HCT116 (cell line): ENCODE measurements around the gene PRXL2C. TPM values are rescaled to one million over a fixed set of nuclear protein-coding genes. Genes with fewer than 3 reads are reported as not detected.

Experiments
- ATAC-seq: fragments of 200-7000 bp; cut with Tn5 transposase; 2 replicates; pipeline ENCODE4 v1.9.1; 2020; ENCODE audit warnings: mild to moderate bottlenecking, moderate library complexity
- BruUV-seq: library from RNA; stranded (reverse); fragments of 400-500 nt; replicated peaks from 2 replicates; lab custom pipeline; 2021; lab: Mats Ljungman, UMichigan
- CTCF ChIA-PET: fragments of 300-600 bp; sonication (Branson Sonifier 250); formaldehyde crosslinking; loops from one replicate; lab custom pipeline; 2021; ENCODE audit warnings: antibody characterized with exemption; lab: Charles Lee
- POLR2A ChIA-PET: fragments of 300-600, 350-600 bp; sonication (Branson Sonifier 250); formaldehyde crosslinking; loops from one replicate; lab custom pipeline; 2021; ENCODE audit warnings: antibody characterized with exemption; lab: Charles Lee
- RAD21 ChIA-PET, 2 experiments: fragments of 300-600 bp; sonication (Branson Sonifier 250); formaldehyde crosslinking; loops; one replicate each; lab custom pipeline; 2023; ENCODE audit warnings: low total read pairs in 2 of 2; ENCODE audit not compliant: uncharacterized antibody in 2 of 2, unreplicated experiment in 2 of 2, low non-redundant PET in 1 of 2; lab: Charles Lee
- DNase-seq: peaks from one replicate; pipeline ENCODE4 v3.0.0-alpha.2; 2010; ENCODE audit warnings: low read depth, low spot score
- H2AFZ ChIP-seq: fragments of 200-600 bp; shearing (Covaris generic), sonication (generic); 2 replicates; pipeline ENCODE4 v1.6.1; 2017; ENCODE audit warnings: low read depth, mixed run types, mixed read lengths, antibody characterized with exemption, low read length; ENCODE audit not compliant: poor library complexity, severe bottlenecking
- H3K27ac ChIP-seq: 2 replicates; pipeline ENCODE4 v1.5.1; 2012; ENCODE audit warnings: low read depth, low read length
- H3K27me3 ChIP-seq: fragments of 200-600 bp; sonication (generic); 2 replicates; pipeline ENCODE4 v1.6.1; 2016; ENCODE audit warnings: mixed run types, low read length, mixed read lengths; ENCODE audit not compliant: insufficient read depth
- H3K36me3 ChIP-seq, 2 experiments: fragments of 200-500 bp in 1 of 2; fragments of 200-600 bp in 1 of 2; sonication (Bioruptor generic) in 1 of 2; sonication (generic) in 1 of 2; 2 replicates each; pipeline versions ENCODE4 v1.5.1 to v1.6.1; 2014 to 2016; ENCODE audit warnings: low read length in 2 of 2, inconsistent platforms in 1 of 2, mixed read lengths in 1 of 2, mixed run types in 1 of 2; ENCODE audit not compliant: insufficient read depth in 2 of 2, control insufficient read depth in 1 of 2
- H3K4me1 ChIP-seq, 2 experiments: fragments of 200-600 bp in 1 of 2; sonication (generic) in 1 of 2; 2 replicates each; pipeline versions ENCODE4 v1.5.1 to v1.6.1; 2012 to 2017; ENCODE audit warnings: low read length in 2 of 2, inconsistent platforms in 1 of 2, mild to moderate bottlenecking in 1 of 2, mixed read lengths in 1 of 2, mixed run types in 1 of 2, moderate library complexity in 1 of 2; ENCODE audit not compliant: insufficient read depth in 2 of 2, control insufficient read depth in 1 of 2
- H3K4me2 ChIP-seq: fragments of 200-600 bp; sonication (generic); 2 replicates; pipeline ENCODE4 v1.6.1; 2017; ENCODE audit warnings: mixed run types, low read length, mixed read lengths
- H3K4me3 ChIP-seq, 2 experiments: fragments of 200-600 bp in 1 of 2; sonication (generic) in 1 of 2; replicated peaks in 1 of 2; 2 replicates each; pipeline ENCODE4 v1.5.1; 2011 to 2016; ENCODE audit warnings: low read length in 2 of 2, control low read depth in 1 of 2, low read depth in 1 of 2, mild to moderate bottlenecking in 1 of 2, mixed read lengths in 1 of 2, mixed run types in 1 of 2
- H3K79me2 ChIP-seq: fragments of 200-600 bp; sonication (generic); 2 replicates; pipeline ENCODE4 v1.6.1; 2017; ENCODE audit warnings: mild to moderate bottlenecking, mixed run types, low read length, moderate library complexity, mixed read lengths; ENCODE audit not compliant: insufficient read depth
- H3K9ac ChIP-seq: fragments of 200-600 bp; sonication (generic); 2 replicates; pipeline ENCODE4 v1.6.1; 2016; ENCODE audit warnings: low read length, mixed read lengths
- H3K9me2 ChIP-seq: fragments of 200-600 bp; sonication (generic), shearing (Covaris generic); 2 replicates; pipeline ENCODE4 v1.6.1; 2017; ENCODE audit warnings: mixed run types, mild to moderate bottlenecking, moderate library complexity; ENCODE audit not compliant: insufficient read depth
- H3K9me3 ChIP-seq, 2 experiments: fragments of 200-500 bp in 1 of 2; fragments of 200-600 bp in 1 of 2; sonication (Bioruptor generic) in 1 of 2; sonication (generic) in 1 of 2; 2 replicates each; pipeline ENCODE4 v1.6.1; 2014 to 2017; ENCODE audit warnings: low read length in 2 of 2, mixed read lengths in 2 of 2, inconsistent platforms in 1 of 2, low read depth in 1 of 2, mild to moderate bottlenecking in 1 of 2, mixed run types in 1 of 2, moderate library complexity in 1 of 2; ENCODE audit not compliant: control insufficient read depth in 1 of 2, insufficient read depth in 1 of 2
- H4K20me1 ChIP-seq: fragments of 200-600 bp; sonication (generic), shearing (Covaris generic); 2 replicates; pipeline ENCODE4 v1.6.1; 2017; ENCODE audit warnings: mixed run types, mild to moderate bottlenecking, moderate library complexity; ENCODE audit not compliant: insufficient read depth
- EZH2 ChIP-seq: fragments of 200-600 bp; sonication (generic); IDR thresholded peaks from 2 replicates; pipeline ENCODE4 v1.6.1; 2017; ENCODE audit warnings: antibody characterized with exemption, mixed run types
- SP1 ChIP-seq: IDR thresholded peaks from 2 replicates; pipeline ENCODE4 v1.6.1; 2012; ENCODE audit warnings: low read depth
- TCF7L2 ChIP-seq: IDR thresholded peaks from 2 replicates; pipeline ENCODE4 v1.7.0; 2011; ENCODE audit warnings: borderline replicate concordance, inconsistent platforms; ENCODE audit not compliant: insufficient read depth, insufficient read length; ENCODE audit errors: extremely low read depth
- ZBTB33 ChIP-seq: IDR thresholded peaks from 2 replicates; pipeline ENCODE4 v1.6.1; 2011; ENCODE audit warnings: mild to moderate bottlenecking, low read length, moderate library complexity; ENCODE audit not compliant: insufficient replicate concordance; ENCODE audit errors: extremely low read depth
- ZFX ChIP-seq: fragments of 450-650 bp; IDR thresholded peaks from 2 replicates; pipeline ENCODE4 v1.6.1; 2017
- intact Hi-C: fragments of 100-400 bp; cut with micrococcal nuclease; formaldehyde crosslinking; loops from 2 replicates; pipeline ENCODE4 v1.10.0; 2022
- total RNA-seq: library from RNA; stranded (reverse); gene quantifications from one replicate; pipeline ENCODE4 v1.2.1, GENCODE V29; 2021; ENCODE audit not compliant: unreplicated experiment
- TF ChIP-seq, protein P1 (sequence below): IDR thresholded peaks from 2 replicates; pipeline ENCODE4 v1.6.1; 2012

The PRXL2C gene
- total RNA-seq, 1 experiment from 2014 or later: 10.4 TPM

DNA sequence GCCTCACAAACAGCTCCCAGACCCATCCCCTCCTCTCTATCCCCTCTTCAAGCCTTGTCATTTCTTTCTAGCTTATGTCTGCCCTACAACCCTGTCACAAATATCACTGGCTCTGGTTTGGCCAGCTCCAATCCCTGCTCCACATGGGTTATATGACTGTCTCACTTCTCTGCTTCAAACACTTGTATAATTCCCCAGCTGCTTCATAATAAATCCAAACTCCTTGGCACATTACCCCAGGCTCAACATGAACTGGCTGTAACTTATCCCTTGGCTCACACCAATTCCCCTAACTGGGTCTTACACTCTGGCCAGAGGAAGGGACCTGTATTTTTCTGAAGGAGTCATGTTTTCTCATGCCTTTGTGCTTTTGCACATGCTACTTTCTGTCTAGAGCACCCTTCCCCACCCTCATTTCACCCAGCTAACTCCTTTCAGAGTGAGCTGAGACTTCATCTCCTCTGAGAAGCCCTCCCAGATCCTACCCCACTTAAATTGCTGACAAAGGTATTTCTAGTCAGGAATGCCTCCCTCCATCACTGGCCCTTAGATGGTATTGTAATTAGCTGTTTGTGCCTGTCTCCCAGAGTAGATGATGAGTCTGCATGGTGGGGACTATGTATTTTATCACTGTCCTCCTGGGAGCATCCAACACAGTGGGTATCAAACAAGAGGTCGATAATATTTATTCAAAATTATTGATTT is 5.3 kb downstream of the PRXL2C start:
- Histone ChIP-seq H3K4me2 (no peak overlapping the region), H3K9me3 (no peaks in the 10 kb centered on the region), H3K36me3 (peaks cover 7 to 8% of the 10 kb centered on the region in 2 experiments; a peak in 2 of 4 replicates), H2AFZ (no peak overlapping the region), H3K27me3 (no peaks in the 10 kb centered on the region), H3K4me3 (no peak overlapping the region), H4K20me1 (no peaks in the 10 kb centered on the region), H3K27ac (no peak overlapping the region), H3K4me1 (peaks cover 0 to 7% of the 10 kb centered on the region in 2 experiments; a peak in 2 of 4 replicates), H3K9ac (no peak overlapping the region), H3K79me2 (no peaks in the 10 kb centered on the region), H3K9me2 (no peaks in the 10 kb centered on the region)
- no peak for DNase-seq
- ATAC-seq: no peak
- ChIA-PET POLR2A (no interaction called here), CTCF (no interaction called here), RAD21 (no interaction called here)
- intact Hi-C loops: loop anchor here (5.0 kb wide), 1 partner anchor 322 kb away; no protein-coding TSS in a partner anchor
- TF ChIP-seq ZFX (no peak), TCF7L2 (no peak), SP1 (no peak), ZBTB33 (no peak), EZH2 (no peak)
- TF ChIP-seq, protein P1, sequence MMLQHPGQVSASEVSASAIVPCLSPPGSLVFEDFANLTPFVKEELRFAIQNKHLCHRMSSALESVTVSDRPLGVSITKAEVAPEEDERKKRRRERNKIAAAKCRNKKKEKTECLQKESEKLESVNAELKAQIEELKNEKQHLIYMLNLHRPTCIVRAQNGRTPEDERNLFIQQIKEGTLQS: no peak
- no TSS peak for BruUV-seq
